GM04504 (cell line): ENCODE results near the gene MTMR2.

Experiments used
- DNase-seq: peaks from one replicate; pipeline ENCODE4 v3.0.0-alpha.2; 2012; ENCODE audit warnings: low read depth

The MTMR2 gene

DNA sequence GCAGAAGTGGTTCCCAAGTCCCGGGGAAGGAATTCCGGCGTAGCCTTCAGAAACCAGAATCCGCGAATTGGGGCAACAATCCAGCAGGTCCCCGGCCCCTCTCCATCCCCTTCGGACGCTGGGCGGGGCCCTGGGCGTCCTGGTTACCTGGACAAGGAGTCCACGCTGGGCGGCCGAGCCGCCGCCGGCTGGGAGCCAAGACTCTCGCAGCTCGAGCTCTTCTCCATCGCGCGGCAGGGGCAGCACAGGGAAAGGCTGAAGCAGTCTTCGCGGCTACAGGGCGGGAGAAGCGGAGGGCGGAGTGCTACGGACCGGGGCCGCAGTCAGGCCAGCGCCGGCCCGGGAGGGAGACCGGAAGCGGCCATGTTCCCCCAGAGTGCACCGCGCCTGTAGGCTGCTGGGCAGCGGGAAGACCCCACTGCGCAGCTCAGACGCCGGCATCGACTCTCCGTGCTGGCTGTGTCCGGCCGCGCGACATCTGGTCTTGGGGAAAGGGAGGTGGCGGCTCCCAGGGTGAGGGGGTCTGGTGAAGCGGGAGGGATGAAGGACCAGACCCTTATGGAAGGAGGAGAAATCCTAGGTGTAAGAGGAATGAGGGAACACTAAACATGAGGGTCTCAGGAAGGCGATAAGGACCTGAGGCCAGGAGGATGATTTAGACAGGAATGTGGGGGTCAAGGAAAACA lies at the start of gene MTMR2:
Gene MTMR2, minus strand, starts transcription at position 380 of the 686 bp plus-strand sequence. Its CDS starts 153 bp downstream, at position 227.
- peak; percentile 42 for DNase-seq

DNA sequence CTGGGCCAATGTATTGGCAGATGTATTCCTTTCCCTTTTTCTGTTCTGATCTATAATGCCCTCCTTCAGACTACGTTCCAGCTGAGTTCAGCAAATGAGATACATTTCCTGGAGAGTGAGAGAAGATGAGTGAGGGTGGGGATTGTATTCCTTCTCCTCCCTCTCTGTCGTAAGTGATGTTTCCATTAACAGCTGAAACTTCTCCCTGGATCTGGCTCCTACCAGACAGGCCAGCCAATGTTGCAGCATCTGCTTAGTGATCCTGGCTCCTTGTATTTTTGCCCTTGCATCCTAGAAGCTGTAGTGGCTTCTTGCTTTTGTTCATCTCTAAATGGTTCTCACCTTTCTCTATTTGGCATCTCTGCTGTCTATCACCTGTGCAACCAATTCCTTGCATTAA lies 48.2 kb upstream of the MTMR2 start:
- DNase-seq = no peak

- DNase-seq = no peak
Measured at GRCh38 chr11:95968585-95968984, 44.7 kb upstream of the MTMR2 start.

DNA sequence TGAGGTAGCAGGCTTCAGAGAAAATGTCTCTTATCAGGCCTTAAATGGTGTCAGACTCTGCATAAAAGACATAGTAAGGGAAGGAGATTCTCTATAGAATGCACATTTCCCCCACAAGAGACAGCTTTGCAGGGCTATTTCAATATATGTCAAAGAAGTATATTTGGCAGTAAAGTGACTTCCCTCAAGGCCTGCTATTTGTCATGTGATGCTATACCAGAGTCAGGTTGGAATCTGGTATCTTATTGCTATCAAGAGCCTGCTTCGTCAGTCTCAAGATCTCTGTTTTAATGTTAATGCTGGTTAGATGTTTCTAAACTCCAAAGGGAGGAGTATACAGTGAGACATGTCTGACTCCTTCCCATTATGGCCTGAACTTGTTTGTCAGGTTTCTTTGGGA lies 40.4 kb upstream of the MTMR2 start:
- DNase-seq = no peak

- DNase-seq = no peak
Measured at GRCh38 chr11:95961758-95962157, 37.9 kb upstream of the MTMR2 start.

- DNase-seq = no peak
Measured at GRCh38 chr11:95950905-95951304, 27.0 kb upstream of the MTMR2 start.

- no peak for DNase-seq
Measured at GRCh38 chr11:95948637-95949036, 24.7 kb upstream of the MTMR2 start.

DNA sequence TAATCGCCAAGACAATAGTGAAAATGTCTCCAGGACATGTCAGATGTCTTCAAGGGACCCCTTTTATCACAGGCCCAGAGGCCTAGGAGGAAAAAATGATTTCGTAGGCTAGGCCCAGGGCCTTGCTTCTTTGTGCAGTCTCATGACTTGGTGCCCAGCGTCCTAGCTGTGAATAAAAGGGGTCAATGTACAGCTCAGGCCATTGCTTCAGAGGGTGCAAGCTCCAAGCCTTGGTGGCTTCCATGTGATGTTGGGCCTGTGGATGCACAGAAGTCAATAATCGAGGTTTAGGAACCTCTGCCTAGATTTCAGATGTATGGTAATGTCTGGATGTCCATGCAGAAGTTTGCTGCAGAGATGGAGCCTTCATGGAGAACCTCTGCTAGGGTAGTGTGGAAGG lies 20.7 kb upstream of the MTMR2 start:
- DNase-seq = no peak

DNA sequence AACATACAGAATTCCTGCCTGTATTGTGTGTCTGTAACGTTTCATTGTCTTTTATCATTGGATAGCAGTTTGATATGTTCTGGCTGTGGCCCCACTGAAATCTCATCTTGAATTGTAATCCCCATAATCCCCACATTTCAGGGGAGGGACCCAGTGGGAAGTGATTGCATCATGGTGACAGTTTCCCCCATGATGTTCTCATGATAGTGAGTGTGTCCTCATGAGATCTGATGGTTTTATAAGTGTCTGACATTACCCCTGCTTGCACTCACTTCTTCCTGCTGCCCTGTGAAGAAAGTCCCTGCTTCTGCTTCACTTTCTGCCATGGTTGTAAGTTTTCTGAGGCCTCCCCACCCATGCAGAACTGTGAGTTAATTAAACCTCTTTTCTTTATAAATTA lies 19.6 kb upstream of the MTMR2 start:
- no peak for DNase-seq

GRCh38 chr11:95939091-95939490 lies 15.2 kb upstream of the MTMR2 start:
- DNase-seq = no peak

DNA sequence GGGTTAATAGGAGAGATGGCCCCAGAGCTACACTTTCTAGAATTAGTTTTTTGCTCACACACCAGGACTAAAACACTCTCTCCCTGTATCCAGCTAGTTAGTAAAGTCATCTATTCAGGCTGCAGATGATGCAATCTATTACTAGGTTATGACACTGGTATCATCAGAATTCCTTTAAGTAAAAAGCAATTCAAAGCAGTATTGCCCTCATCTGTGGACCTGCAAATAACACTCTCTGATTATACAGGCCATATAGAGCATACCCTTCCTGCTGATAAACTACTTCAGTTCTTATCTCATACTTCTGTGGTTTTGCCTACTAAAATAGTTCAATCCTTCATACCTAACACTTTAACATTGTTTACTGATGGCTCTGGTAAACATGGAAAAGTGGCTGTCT lies 13.5 kb upstream of the MTMR2 start:
- no peak for DNase-seq

GRCh38 chr11:95933594-95933993 lies 9.7 kb upstream of the MTMR2 start:
- DNase-seq = no peak

- no peak for DNase-seq
Measured at GRCh38 chr11:95931916-95932315, 8.0 kb upstream of the MTMR2 start.

DNA sequence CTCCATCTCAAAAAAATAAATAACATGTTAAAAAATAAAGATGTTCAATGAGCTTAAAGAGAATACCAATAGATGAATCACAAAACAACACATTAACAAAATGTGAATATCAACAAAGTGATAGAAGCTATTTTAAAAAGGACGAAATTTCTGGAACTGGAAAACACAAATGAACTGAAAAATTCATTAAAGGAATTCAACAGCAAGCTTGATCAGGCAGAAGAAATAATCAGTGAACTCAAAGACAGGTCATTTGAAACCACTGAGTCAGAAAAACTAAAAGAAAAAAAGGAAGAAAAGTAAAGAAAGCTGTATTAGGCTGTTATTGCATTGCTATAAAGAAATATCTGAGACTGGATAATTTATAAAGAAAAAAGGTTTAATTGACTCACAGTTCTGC lies 7.0 kb upstream of the MTMR2 start:
- no peak for DNase-seq

DNA sequence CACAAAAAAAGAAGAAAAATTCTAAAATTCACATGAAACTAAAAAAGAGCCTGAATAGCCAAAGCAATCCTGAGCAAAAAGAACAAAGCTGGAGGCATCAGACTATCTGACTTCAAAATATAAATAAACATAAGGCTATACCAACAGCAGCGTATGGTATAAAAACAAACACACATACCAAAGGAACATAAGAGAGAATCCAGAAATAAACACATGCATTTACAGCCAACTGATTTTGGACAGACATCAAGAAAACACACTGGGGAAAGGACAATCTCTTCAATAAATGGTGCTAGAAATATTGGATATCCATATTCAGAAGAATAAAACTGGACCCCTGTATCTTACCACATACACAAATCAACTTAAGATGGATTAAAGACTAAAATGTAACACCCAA lies 2.8 kb upstream of the MTMR2 start:
- DNase-seq = no peak

- DNase-seq = no peak
Measured at GRCh38 chr11:95925011-95925410, 1.1 kb upstream of the MTMR2 start.

- no peak for DNase-seq
Measured at GRCh38 chr11:95924414-95924760, 480 bp upstream of the MTMR2 start.

- DNase-seq = no peak
Measured at GRCh38 chr11:95923439-95923727, 524 bp downstream of the MTMR2 start.

DNA sequence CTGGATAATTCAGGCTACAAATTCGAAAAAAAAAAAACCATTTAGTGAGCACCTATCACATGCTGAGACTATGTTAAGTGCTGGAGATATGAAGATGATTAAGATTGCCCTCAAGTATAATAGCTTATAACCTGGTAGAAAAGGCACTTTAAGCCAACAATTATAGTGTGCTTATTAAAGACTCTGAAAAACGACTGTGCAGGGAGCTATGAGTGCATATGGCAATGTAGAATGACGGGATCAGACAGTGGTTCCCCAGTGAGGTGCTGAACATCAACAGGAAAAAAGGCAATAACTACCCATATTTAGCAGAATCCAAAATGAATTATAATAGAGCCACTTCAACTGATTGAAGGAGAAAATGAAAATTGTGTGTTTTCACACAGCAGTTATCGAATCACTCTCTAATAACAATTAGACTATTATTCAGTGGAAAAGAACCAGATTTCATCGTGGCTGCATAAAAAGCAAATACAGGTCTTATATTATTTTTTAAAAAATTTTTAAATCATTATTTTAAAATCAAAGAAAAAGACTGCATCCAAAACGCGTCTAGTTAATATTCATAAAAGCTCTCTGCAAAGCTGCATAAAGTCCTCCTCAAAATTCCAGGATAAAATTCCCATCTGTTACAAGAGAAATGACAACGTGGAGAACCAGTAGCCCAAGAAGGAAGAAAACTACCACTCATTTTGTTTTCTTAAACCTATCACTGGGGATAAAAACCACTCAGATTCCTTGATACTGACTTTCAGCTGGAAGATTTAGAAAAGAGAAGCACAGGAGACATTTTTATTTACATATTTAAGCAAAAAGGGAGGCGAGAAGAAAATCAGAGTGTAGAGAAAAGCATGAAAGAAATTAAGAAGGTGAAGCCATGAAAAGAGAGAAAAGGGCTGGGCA lies 1.1 kb downstream of the MTMR2 start:
- DNase-seq = no peak

GRCh38 chr11:95922099-95922498 lies 1.8 kb downstream of the MTMR2 start:
- no peak for DNase-seq

DNA sequence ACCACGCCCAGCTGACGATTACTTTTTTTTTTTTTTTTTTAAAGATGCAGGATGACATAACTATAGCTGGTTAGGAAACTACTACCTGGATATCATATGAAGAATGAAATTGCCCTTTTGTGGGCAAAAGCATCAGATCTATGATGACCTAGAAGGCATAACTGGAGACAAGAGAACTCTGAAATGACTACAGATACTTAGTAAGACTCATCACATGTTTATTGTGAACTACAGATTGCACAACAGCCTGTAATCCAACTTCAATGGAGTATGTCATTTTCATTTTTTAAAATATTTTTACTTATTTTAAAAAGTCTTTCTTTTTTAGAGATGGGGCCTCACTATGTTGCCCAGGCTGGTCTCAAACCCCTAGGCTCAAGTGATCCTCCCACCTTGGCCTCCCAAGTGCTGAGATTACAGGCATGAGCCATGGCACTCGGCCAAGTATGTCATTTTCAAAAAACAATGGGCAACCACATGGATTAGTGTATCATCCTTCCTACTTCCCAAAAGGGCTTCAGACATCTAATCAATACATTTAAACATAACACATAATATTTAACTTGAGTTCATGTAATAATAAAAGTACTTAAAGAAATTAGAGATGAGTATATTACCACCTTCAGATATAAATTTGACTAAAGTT lies 3.3 kb downstream of the MTMR2 start:
- no peak for DNase-seq

DNA sequence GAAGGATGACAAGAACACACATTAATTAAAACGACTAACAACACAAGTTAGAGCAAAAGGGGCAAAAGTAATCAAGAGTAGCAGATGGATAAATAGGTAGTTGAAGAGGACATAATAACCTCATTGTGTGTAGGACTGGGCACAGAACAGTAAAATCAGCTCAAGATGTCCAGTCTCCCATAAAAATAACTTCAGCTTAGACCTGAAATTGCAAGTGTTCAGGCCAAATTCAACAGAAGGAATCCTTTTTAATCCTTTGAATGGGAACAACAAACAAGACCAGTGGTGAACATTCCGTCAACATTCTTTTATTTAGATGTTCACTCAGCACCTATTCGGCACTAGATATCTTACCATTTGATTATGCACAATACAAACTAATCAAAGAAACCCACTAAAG lies 4.4 kb downstream of the MTMR2 start:
- no peak for DNase-seq

GRCh38 chr11:95918720-95919119 lies 5.2 kb downstream of the MTMR2 start:
- no peak for DNase-seq
